Measurements from ENCODE around the gene PLLP.

GRCh38 chr16:57264950-57265371 lies 19.5 kb downstream of the PLLP start:
- TF ChIP-seq PATZ1 (CRISPR knock-in tag; IDR thresholded peaks at IDR 0.05; ENCODE audit: borderline replicate concordance) = no peak
- TF ChIP-seq RARB (CRISPR knock-in tag; IDR thresholded peaks at IDR 0.05) = no peak
- TF ChIP-seq ZFP3 (CRISPR knock-in tag; IDR thresholded peaks at IDR 0.05) = no peak
- no peak for TF ChIP-seq TSHZ2 (CRISPR knock-in tag; IDR thresholded peaks at IDR 0.05)
- no peak for TF ChIP-seq TCF4 (CRISPR knock-in tag; IDR thresholded peaks at IDR 0.05; ENCODE audit: borderline replicate concordance)
- TF ChIP-seq ZNF70 (CRISPR knock-in tag; IDR thresholded peaks at IDR 0.05) = no peak
- no peak for TF ChIP-seq ARNTL (CRISPR knock-in tag; IDR thresholded peaks at IDR 0.05; ENCODE audit: borderline replicate concordance, low read depth)

Data from SK-N-SH treated with all-trans-retinoic acid at 6 μM for 48 hours (cell line).